COR-L47 (cell line): ENCODE data around the gene DRC1.

Experiments
- DNase-seq: peaks from one replicate; lab custom pipeline; 2025; lab: John Stamatoyannopoulos, UW

DRC1 gene

GRCh38 chr2:26399771-26400376 is 1.8 kb upstream of the DRC1 start:
- peak; percentile 36 for DNase-seq

GRCh38 chr2:26400723-26401122 is 997 bp upstream of the DRC1 start:
- no peak for DNase-seq

DNA sequence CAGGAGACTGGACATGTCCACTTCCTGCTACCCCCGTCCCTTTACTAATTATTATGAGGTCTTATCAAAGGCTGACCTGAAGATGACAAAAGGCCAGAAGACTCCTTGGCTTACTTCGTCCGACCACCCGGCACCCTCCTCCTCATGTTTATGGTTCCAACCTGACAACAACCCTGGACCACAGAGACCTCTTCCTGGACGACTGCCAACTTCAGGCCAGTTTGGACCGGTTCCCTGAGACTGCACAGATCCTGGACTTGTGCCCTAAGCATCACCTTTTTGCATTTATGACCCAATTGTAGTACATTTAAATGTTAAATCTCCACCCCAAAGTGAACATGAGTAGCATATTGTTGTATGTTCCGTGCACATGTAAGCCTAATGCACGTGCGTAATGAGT is 5.8 kb downstream of the DRC1 start:
- no peak for DNase-seq

DNA sequence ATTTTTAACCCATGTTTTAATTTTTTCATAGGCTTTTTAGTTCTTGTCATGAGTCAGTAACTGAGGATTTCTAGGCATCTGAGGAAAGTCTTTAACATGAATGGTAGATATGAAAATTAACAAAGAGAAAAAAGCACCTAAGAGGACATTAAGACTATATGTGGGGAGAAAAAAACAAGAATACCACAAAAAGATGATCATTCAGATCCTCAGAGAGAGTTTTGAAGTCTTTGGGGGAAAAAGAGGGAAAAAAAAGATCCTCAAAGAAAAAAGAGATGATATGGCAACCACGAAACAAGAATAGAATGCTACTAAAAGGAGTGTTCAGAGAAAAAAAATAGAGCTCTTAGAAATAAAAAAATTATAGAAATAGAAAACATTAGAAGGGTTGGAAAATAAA is 8.1 kb downstream of the DRC1 start:
- no peak for DNase-seq

DNA sequence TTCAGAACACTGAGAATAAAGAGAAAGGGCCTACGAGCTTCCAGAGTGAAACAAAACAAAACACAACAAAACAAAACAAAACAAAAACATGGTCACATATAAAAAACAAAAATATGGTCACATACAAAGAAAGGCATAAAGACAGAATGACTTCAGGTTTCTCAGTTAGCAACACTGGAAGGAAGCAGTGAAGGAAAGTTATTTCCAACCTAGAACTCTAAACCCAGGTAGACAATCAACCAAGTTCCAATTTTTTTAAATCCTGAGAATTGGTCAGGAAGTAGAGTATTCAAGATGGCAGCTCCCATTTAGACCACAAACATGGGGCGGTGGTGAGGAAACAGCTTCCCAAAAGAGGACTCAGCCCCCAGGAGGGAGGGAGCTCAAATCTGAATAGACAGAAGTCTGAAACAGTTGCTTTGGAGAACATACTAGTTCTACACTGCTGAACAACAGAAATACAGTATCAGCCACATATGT is 9.1 kb downstream of the DRC1 start:
- no peak for DNase-seq

- DNase-seq, result no peak
Measured at GRCh38 chr2:26411419-26411818, 9.7 kb downstream of the DRC1 start.

DNA sequence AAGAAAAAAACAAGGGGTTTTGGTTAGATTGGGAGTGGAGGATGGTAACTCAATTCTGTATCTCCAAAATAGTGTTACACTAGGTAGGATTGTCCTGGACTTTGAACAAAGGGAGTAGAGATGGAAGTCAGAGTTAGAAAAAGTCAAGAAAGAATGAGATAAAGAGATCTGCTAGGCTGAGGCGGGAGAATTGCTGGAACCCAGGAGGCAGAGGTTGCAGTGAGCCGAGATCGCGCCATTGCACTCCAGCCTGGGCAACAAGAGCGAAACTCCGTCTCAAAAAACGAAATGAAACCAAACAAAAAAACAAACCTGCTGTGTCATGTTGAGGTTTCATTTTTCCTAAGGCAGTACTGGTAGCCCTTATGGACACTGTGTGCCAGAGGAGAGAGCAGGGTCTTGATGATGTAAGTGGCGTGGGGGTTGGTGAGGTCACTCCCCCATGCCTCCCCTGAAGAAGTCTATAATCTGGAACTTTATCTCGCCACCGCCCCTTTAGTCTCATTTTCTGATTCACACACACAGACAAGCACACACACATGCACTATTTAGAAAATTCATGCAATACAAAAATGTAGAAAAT is 10.5 kb downstream of the DRC1 start:
- no peak for DNase-seq

DNA sequence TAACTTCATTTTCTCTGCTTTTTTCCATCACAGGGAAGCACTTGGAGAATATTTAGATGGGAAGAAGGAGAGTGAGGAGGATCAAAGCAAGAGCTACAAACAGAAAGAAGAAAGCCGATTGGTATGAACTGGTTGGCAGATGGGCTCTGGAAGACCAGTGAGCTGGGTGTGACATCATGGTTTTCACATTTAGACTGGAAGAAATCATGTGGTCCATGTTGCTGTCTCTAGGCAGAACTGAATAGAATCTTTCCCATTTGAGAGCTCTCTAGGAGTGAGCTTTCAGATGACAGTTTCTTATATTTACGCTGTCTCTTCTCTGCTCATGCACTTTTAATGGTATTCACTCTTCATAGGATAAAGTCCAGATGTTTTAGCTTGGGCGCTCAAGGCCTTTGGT is 12.6 kb downstream of the DRC1 start:
- DNase-seq, result no peak

GRCh38 chr2:26421961-26422360 is 20.2 kb downstream of the DRC1 start:
- DNase-seq, result no peak

- no peak for DNase-seq
Measured at GRCh38 chr2:26422947-26423629, 21.4 kb downstream of the DRC1 start.

DNA sequence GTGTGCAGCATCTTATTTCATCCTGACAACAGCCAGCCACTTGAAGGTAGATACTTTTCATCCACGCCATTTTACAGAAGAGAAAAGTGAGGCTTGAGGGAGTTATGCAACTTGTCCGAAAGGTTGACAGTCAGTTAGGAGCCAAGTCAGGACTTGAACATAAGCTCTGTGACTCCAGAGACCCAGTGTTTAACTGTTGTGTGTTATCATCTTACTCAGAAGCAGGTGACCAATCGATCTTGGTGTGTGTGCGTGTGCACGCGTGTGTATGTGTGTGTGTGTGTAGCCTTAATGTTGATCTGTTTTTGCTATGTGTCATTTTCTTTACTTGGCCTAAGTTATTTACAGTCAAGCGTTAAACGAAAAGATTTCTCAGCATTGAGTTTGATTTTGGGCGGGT is 22.0 kb downstream of the DRC1 start:
- DNase-seq, result no peak

- DNase-seq, result no peak
Measured at GRCh38 chr2:26424221-26424620, 22.5 kb downstream of the DRC1 start.

DNA sequence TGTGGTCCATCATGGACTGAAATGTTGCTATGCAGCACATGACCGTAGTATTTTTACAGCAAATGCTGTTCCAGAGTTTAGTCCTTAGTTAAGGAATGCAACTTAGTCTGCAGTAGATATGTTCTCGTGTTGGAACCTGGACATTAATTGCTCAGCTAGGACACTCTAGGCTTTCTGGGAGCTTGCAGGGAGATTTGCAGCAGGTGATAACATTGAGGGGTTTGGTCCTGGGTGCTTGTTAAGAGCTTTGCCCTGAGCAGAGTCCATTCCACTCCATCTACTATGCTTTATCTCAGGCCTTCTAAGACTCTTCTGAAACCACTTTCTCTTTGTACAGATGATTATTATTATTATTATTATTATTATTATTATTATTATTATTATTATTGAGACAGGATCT is 27.1 kb downstream of the DRC1 start:
- no peak for DNase-seq

DNA sequence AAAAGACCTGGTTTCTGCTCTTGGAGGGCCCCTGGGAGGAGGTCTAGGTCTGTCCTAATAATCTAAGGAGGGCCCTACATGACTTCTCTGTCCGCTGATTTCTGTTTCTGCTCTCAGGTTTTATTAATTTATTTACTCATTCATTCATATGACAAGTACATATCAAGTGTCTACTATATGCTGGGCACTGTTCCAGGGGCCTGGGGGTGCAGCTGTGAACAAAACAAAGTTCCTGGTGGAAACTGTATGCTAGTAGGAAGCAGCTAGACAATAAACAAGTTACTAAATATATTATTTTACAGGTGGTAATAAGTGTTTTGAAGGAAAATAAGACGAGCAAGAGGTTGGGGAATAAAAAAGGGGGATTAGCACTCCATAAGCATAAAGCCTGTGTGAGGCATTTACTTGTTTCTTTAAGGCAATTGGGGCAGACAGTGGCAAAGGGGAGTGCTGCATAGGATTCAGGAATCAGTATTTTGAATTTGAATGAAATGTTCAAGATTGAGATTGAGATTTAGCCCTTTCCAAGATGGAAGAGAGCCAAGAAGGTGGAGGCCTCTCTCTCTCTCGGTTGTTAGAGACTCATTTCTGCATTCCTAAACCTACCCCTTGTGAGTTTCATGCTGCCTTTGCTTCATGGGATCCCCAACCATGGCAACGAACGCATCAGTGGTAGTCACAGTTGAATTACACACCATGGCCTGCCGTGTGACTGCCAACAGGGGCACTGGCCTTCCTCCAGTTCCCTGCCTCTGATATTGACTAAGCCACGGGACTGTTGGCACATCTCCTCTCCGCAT is 28.3 kb downstream of the DRC1 start:
- peak; percentile 82 for DNase-seq

GRCh38 chr2:26430826-26431225 is 29.1 kb downstream of the DRC1 start:
- DNase-seq, result no peak

- no peak for DNase-seq
Measured at GRCh38 chr2:26432363-26432762, 30.6 kb downstream of the DRC1 start.

DNA sequence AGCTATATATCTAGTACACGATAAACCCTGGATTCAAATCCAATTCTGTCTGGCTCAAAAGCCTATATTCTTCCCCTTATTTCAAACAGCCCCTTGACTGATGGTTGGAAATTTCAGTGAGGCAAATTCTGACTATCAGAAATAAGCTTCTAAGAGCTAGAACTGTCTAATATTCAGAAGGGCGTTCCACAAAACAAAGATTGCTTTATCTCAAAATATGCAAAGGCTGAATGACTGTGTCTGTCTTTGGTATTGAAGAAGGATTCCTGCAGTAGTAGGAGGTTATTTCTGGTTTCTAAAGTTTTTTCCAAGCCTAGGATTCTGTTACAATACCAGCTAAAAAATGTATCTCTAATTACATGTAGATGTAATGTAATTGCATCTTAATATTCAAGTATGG is 31.1 kb downstream of the DRC1 start:
- DNase-seq, result no peak

DNA sequence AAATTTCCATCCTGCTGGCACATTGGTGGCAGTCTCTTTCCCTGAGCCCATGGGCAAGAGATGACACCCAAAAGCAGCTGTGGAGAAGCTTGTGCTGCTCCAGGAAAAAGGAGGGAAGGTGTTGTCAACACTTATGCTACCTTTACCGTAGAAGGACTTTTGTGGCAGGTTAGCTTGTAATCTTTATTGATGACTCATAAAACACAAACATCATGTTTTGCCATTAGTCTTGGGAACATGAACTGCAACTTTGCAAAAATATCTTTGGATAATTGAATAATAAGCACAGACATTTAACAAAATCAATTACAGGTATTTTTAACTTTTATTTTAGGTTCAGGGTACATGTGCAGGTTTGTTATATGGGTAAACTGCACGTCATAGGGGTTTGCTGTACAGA is 33.4 kb downstream of the DRC1 start:
- DNase-seq, result no peak

DNA sequence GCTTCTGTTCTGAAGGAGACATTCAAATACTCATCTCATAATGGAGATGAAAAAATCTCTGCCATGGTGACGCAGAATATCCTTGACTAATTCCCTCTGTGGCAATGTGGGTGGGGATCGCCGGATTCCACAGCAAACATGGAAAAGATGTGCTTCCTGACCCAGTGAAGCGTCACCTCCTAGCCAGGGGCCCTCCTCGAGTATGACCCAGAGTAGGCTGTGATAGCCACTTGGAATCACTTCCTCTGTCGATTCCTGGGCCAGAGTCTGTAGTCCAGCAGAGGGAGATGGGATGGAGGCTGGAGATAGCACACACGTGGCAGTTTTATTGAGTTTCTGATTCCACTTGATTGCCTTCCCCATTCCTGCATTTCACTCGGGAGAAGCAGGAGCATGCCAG is 36.8 kb downstream of the DRC1 start:
- DNase-seq, result no peak

DNA sequence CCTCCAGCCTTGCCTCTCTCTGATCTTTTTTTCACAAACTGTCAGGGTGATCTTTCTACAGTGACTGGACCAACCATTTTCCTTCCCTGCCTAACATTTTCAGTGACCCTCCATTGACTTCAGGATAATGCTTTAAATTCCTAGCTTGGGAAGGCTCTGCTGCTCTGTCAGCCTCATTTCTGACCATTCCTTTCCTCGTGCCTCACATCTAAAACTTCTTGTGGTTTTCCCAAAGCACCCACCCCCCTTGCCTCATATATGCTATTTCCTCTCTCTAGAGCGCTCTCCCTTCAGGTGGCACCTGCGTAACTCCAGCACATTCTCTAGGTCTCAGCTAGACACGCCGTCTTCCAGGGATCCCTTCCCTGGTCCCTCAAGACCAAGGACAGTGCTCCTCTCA is 37.2 kb downstream of the DRC1 start:
- no peak for DNase-seq

DNA sequence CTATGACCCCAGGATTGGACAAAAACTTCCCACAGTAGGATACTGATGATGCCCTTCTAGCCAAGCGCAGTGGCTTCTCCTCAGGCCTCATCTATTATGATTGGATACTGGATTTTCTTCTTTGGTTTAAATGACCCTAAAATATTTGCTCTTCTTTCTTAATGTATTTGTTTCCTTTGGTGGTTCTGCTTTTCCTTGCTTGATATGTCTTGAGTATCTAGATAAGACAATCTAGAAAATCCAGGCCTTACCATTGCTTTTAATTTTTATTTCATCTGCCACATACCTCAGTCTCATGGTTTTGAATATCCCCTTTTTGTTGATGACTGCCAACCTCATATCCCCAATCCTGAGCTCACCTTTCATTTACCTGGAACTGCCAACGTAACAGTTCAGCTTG is 40.6 kb downstream of the DRC1 start:
- no peak for DNase-seq

GRCh38 chr2:26442707-26443106 is 41.0 kb downstream of the DRC1 start:
- no peak for DNase-seq

DNA sequence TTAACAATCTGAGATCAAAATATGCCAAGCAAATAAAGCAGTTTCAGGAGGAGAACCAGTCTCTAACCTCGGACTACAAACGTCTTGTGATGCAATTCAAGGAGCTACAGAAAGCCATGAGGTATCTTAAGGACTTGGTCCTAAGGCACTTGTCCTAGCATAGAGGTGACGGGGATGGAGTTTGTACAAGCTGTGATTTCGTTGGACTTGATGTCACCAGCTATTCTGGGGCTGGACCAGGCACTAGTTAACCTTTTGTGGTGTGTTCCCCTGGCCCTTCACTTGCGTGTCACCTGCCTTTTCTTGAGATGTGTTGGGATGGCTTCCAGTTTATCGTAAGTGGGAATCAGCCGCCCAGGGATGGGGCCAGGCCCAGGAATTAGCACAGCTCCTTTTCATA is 42.5 kb downstream of the DRC1 start:
- no peak for DNase-seq
